Psoas muscle (tissue), 8 donors: Measurements from ENCODE around the gene SLBP. TPM values are rescaled to one million over a fixed set of nuclear protein-coding genes. Genes with fewer than 3 reads are reported as not detected.

ENCODE experiments used
- ATAC-seq, 4 donors: fragments of 200-7000 bp; cut with Tn5 transposase; one replicate each; pipeline ENCODE4 v1.9.1; 2020; ENCODE audit warnings: moderate library complexity in 3 of 4, mild to moderate bottlenecking in 2 of 4
- DNase-seq, 2 donors: peaks; one replicate each; pipeline ENCODE4 v3.0.0-alpha.2; 2020
- H3K27ac ChIP-seq: fragments of 200-600 bp; one replicate; pipeline ENCODE4 v1.8.0; 2022
- H3K27me3 ChIP-seq, 3 donors: fragments of 200-600 bp in 1 of 3; one replicate each; pipeline versions ENCODE4 v1.6.1 to v1.8.0; 2013 to 2022; ENCODE audit warnings: low read length in 2 of 3, mild to moderate bottlenecking in 2 of 3, moderate library complexity in 1 of 3; ENCODE audit not compliant: insufficient read depth in 3 of 3
- H3K36me3 ChIP-seq, 2 donors: fragments of 200-600 bp in 1 of 2; one replicate each; pipeline versions ENCODE4 v1.6.1 to v1.8.0; 2013 to 2022; ENCODE audit warnings: low read depth in 1 of 2, mild to moderate bottlenecking in 1 of 2, moderate library complexity in 1 of 2; ENCODE audit not compliant: insufficient read depth in 1 of 2
- H3K4me1 ChIP-seq: fragments of 200-600 bp; one replicate; pipeline ENCODE4 v1.8.0; 2022
- H3K4me3 ChIP-seq: fragments of 200-600 bp; one replicate; pipeline ENCODE4 v1.8.0; 2022; ENCODE audit warnings: mild to moderate bottlenecking
- H3K9me3 ChIP-seq: fragments of 200-600 bp; one replicate; pipeline ENCODE4 v1.8.0; 2022
- WGBS, 3 donors: extraction: QIAGEN DNeasy Blood & Tissue Kit; methylation state at CpG; one replicate each; pipeline versions ENCODE4 v1.1.6 to v1.1.7; 2013; 5-methylcytosine and 5-hydroxymethylcytosine counted together
- intact Hi-C, 2 donors: fragments of 100-400 bp; cut with DNase I; formaldehyde crosslinking; loops; one replicate each; pipeline versions ENCODE4 v1.11.0 to v1.14.2; 2022
- polyA plus RNA-seq, 3 donors: library from polyadenylated mRNA; stranded (reverse); fragments of 200-250 nt; gene quantifications; one replicate each; pipeline ENCODE4 v1.2.3, GENCODE V29; 2013
- total RNA-seq, 4 donors: library from RNA; stranded (reverse); fragmentation: NEBNext Ultra II Directional in 2 of 4; extraction: Animal tissue kit (Norgen Biotek cat#: 25700) in 2 of 4; gene quantifications; one replicate each; pipeline versions ENCODE4 v1.2.1 to v1.2.4, GENCODE V29; 2021 to 2023
- TF ChIP-seq, protein P1 (sequence below): fragments of 200-600 bp; IDR thresholded peaks from one replicate; pipeline ENCODE4 v1.8.0; 2022; ENCODE audit warnings: antibody characterized with exemption
- donor health status: healthy with polysubstance abuse.
- donor health status: DM: no; HTN: no; CAD: no; lungs with moderate emphysema.
- donor health status: Bipolar disorder and iron deficiency.
- donor health status: healthy.
- donor health status: DM: yes; HTN: yes; CAD: no.
- donor health status: DM: no; HTN: no; CAD: no.
- donor health status: DM: no; HTN: no; CAD: no.
- donor health status: DM: yes; HTN: yes; CAD: no.

SLBP gene
- total and polyA plus RNA-seq, 7 donors: 15.4 to 18.8 (median 16.3) TPM

DNA sequence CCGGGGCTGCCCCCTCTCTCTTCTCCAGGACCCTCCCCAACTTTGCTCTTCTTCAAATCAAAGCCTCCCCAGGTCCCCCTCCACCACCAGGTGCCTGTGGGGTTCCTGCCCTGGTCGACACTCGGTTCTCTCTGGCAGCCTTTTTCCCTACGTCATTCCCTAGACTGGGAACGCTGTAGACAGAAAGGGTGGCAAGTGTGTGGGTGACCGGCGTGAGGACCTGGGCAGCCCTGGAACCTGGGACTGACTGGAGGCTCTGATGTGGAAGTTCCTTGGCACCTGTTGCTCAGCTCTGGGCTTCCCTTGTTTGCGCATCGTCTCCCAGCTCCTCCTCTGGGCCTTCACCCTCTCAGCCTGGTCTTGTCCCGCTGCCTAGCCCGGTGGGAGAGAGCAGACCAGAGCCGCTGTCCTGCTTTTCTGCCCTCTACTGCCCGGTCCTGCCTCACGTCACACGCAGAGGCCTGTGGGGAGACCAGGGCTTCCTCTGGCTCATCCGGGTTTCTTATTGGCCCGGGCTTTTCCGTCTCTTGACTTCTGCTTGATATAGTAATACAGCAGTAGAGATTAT, 10.5 kb upstream of the SLBP start:
- DNase-seq: peak in 1 of 2 donors; percentile 49
- WGBS, 3 donors: 52 to 55% (median 52%) methylated on average over 18 of the region's 18 CpGs
- Histone ChIP-seq H3K27me3 (no peaks in the 10 kb centered on the region), H3K4me3 (no peak overlapping the region), H3K36me3 (peaks cover 0 to 30% of the 10 kb centered on the region in 2 donors), H3K4me1 (peaks cover 35% of the 10 kb centered on the region), H3K9me3 (no peaks in the 10 kb centered on the region), H3K27ac (peak overlapping the region; percentile 30)
- TF ChIP-seq, protein P1, sequence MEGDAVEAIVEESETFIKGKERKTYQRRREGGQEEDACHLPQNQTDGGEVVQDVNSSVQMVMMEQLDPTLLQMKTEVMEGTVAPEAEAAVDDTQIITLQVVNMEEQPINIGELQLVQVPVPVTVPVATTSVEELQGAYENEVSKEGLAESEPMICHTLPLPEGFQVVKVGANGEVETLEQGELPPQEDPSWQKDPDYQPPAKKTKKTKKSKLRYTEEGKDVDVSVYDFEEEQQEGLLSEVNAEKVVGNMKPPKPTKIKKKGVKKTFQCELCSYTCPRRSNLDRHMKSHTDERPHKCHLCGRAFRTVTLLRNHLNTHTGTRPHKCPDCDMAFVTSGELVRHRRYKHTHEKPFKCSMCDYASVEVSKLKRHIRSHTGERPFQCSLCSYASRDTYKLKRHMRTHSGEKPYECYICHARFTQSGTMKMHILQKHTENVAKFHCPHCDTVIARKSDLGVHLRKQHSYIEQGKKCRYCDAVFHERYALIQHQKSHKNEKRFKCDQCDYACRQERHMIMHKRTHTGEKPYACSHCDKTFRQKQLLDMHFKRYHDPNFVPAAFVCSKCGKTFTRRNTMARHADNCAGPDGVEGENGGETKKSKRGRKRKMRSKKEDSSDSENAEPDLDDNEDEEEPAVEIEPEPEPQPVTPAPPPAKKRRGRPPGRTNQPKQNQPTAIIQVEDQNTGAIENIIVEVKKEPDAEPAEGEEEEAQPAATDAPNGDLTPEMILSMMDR: no peak
- ATAC-seq: no peak
- intact Hi-C loops: loop anchor here in 1 of 2 donors (2.0 kb wide), 1 partner anchor 370 kb away; no protein-coding TSS in a partner anchor

DNA sequence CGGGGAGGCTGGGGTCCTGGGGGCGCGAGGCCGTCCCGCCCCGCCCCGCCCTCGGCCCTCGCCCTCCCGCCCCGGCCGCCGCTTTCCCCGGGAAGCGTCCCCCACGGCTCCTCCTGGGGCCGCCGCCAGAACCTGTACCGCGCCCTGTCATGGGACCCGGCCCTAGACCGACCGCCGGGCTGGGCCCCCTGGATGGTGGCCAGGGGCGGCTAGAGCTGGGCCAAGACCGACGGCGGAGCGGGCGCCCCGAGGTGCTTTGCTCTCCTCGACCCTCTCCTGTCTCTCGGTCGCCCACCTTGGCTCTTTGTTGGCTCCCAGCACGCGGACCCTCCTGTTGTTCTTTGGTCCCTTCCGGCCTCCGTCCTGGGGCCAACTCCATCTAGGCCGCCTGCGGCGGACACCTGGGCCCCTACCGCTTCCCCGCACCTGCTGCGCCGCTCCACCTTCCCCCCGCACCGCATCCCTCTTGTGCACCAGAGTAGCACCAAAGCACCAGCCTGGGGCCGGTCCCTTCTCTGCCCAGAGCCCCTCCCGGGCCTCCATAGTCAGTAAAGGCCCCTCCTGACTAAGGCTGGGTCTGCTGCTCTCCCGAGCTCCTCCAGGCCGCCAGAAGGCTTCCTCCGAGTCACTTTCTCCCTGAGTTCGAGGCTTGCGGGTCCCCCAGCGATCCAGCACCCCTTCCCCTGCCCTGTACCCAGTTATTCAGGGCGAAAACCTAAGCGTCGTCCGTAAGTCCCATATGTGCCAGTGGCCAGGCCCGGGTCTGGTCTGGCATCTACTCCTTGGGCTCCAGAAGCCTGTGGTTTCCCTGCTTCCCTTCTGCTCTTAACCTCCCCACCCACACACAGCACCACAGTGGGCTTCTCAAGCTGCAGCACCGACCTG, 9.8 kb upstream of the SLBP start:
- no peaks in the 10 kb centered on the region for H3K9me3 ChIP-seq
- no peaks in the 10 kb centered on the region for H3K27me3 ChIP-seq
- H3K27ac ChIP-seq: peak overlapping the region; percentile 82
- peaks cover 37% of the 10 kb centered on the region for H3K4me1 ChIP-seq
- 4 to 8% (median 5%) methylated on average over 44 to 61 of the region's 61 CpGs for WGBS, 3 donors
- peak overlapping the region; percentile 84 for H3K4me3 ChIP-seq
- TF ChIP-seq, protein P1: no peak
- no peak for DNase-seq
- intact Hi-C loops: loop anchor here in 1 of 2 donors (2.0 kb wide), 1 partner anchor 369 kb away; no protein-coding TSS in a partner anchor
- no peak for ATAC-seq
- H3K36me3 ChIP-seq: peaks cover 0 to 36% of the 10 kb centered on the region in 2 donors

DNA sequence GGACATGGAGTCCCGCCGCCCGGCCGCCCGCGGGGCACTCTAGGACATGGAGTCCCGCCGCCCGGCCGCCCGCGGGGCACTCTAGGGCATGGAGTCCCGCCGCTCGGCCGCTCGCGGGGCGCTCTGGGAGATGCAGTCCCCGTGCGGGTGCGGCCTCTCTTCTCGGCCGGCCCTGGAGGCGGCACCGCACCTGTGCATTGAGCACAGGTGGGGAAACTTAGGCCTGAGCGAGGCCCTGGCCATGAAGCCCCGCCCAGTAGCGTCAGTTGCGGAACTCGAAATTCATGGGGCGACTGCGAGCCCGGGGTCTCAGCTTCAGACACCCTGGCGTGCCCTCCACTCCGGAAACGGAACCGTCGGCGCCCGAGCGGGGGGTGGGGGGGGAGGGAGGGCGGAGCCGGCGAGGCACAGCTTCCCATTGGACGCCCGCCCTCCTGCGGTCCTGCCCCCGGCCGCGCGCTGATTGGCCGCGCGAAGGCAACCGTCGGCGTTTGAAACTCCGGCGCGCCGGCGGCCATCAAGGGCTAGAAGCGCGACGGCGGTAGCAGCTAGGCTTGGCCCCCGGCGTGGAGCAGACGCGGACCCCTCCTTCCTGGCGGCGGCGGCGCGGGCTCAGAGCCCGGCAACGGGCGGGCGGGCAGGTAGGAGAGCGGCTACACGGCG, 9.0 kb upstream of the SLBP start, which contains the start of the genes TACC3 and TMEM129:
TACC3 (plus strand) TSS at position 519 of the 663 bp plus-strand sequence. CDS start 1,901 bp downstream, outside the sequence.
TMEM129 (minus strand) TSS at position 321 of the 663 bp plus-strand sequence. CDS start 486 bp downstream, outside the sequence.
- H3K4me1 ChIP-seq: peaks cover 37% of the 10 kb centered on the region
- H3K9me3 ChIP-seq: no peaks in the 10 kb centered on the region
- ATAC-seq (peak; percentile 93 to 94 (median 94)), DNase-seq (peak; percentile 92 to 97)
- 0% methylated on average over 39 to 83 of the region's 83 CpGs for WGBS, 3 donors
- intact Hi-C loops: no loop called here
- H3K36me3 ChIP-seq: peaks cover 0 to 40% of the 10 kb centered on the region in 2 donors
- peak within 1 kb of the TSS; percentile 84 for H3K4me3 ChIP-seq
- TF ChIP-seq, protein P1: no peak
- H3K27ac ChIP-seq: peak within 1 kb of the TSS; percentile 82
- H3K27me3 ChIP-seq: no peaks in the 10 kb centered on the region

DNA sequence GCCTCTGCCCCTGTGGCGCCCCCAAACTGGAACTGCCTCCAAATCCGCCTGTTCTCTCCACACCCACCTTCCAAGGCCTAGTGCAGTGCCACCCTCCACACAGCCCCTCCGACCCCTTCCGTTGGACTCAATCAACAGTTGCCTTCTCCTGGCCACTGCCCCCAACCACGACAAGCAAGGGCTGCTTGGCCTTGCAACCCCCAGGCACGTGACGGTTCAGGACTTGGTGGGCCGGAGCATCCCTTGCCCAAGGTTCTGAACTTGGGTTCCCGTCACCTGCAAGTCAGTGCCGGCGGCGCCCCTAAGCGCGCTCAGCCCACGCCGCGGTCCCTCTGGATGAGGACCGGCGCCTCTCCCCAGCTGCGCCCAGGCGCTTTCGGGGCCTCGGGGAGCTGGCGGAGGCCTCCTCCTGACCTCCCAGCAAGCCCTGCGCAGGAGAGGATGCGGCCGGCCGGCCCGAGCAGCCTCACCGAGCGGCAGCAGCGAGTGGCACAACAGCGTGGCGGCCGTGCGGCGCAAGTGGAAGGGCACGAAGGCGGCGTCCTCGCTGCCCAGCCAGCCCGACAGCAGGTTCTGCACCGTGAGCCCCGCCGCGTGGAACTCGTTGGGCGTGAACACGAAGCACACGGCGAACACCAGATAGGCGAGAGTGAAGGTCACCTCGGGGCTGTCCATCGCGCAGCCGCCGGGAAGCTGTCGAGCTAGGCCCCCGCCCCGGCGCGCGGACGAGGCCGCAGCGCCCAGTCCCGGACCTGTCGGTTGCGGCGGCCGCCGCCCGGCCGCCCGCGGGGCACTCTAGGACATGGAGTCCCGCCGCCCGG, 8.3 kb upstream of the SLBP start:
- H3K4me3 ChIP-seq: peak overlapping the region; percentile 84

More for the DNA sequence above, 8.3 kb upstream of the SLBP start:
- peak overlapping the region; percentile 82 for H3K27ac ChIP-seq
- intact Hi-C loops: no loop called here
- ATAC-seq: peak; percentile 17 to 42 (median 39)
- peak; percentile 56 to 75 for DNase-seq
- H3K27me3 ChIP-seq: no peaks in the 10 kb centered on the region
- H3K36me3 ChIP-seq: peaks cover 0 to 36% of the 10 kb centered on the region in 2 donors
- TF ChIP-seq, protein P1: no peak
- 1 to 3% (median 1%) methylated on average over 49 to 79 of the region's 79 CpGs for whole genome bisulfite sequencing, 3 donors
- H3K9me3 ChIP-seq: no peaks in the 10 kb centered on the region
- H3K4me1 ChIP-seq: peaks cover 41% of the 10 kb centered on the region
